Inflammatory macrophage (primary cell): ENCODE data around the gene UBE2M.
"Not testable (repeated sequence)": the region's sequence is repeated elsewhere in the genome, so short reads cannot be mapped to it uniquely, and the experiment has no call there.

Experiments used
- DNase-seq, 2 donors: peaks; one replicate each; pipeline ENCODE4 v3.0.0-alpha.2; 2020 to 2022

The UBE2M gene

DNA sequence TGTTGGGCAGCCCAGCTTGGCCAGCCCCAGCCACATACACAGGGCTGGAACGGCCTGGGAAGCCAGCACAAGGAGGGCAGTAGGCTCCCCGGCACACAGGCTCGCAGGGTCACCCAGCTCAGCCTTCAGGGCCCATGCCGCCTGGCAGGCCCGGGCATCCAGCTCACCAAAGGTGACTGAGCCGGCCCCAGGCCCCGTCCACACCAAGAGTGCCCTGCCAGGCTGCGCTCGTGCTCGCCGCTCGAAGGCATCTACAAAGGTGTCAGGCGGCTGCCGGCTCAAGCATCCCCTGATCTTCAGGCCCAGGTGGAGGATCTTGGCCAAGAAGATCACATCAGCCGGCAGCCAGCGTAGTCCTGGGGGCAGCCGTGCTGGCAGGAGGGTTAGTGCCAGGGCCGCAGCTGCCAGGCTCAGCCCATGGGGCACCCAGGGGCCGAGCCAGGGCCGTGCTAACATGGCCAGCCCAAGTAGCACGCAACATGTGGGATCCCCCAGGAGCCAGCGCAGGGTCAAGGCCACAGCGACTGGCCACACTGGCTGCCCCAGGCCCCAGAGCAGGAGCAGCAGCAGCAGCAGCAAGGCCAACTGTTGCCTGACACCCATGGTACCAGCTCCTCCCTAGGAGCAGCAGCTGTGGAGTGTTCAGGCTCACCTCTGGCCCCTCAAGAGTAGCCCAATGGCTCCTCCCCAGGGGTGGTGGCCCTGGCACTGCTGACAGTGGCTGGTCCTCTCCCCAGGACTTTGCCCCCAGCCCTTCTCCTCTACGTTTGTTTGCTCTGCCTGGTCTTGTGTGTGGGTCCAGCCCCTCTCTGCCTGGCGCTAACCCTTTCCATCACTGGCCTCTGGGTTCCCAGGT, 46.8 kb downstream of the UBE2M start, which contains the start of gene SLC27A5:
Gene SLC27A5, minus strand, starts transcription at position 640 of the 856 bp plus-strand sequence. Its CDS starts 37 bp downstream, at position 603.
- DNase-seq, result no peak

DNA sequence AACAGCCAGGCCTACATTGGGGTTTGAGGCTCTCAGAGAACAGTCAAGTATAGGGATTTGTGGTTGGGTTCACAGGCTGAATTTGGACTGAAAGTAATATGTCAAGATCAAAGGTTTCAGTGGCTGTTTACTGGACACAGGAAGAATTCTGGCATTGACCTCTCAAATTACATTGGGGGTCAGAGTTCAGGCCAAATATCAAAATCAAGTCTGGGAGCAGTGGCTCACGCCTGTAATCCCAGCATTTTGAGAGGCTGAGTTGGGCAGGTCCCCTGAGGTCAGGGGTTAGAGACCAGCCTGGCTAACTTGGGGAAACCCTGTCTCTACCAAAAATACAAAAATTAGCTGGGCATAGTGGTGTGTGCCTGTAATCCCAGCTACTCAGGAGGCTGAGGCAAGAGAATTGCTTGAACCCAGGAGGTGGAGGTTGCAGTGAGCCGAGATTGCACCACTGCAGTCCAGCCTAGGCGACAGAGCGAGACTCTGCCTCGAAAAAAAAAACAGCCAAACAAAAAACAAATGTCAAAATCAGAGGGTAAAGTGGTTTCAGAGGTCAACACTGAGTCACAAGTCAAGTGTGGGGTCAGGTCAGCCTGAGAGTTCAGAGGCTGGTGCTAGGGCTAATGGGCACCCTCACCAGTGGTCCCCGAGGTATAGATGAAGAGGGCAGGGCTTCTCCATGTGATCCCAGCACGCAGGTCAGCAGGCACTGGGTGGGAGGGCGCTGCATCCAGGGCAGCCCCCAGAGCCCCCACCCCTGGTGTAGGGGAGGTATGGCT, 48.1 kb downstream of the UBE2M start:
- DNase-seq, result no peak

- no peak for DNase-seq
Measured at GRCh38 chr19:58509731-58510083, 48.7 kb downstream of the UBE2M start.

- not testable (repeated sequence) for DNase-seq
Measured at GRCh38 chr19:58507602-58508223, 50.7 kb downstream of the UBE2M start.
